Measurements from ENCODE around the gene BSND.

The BSND gene

DNA sequence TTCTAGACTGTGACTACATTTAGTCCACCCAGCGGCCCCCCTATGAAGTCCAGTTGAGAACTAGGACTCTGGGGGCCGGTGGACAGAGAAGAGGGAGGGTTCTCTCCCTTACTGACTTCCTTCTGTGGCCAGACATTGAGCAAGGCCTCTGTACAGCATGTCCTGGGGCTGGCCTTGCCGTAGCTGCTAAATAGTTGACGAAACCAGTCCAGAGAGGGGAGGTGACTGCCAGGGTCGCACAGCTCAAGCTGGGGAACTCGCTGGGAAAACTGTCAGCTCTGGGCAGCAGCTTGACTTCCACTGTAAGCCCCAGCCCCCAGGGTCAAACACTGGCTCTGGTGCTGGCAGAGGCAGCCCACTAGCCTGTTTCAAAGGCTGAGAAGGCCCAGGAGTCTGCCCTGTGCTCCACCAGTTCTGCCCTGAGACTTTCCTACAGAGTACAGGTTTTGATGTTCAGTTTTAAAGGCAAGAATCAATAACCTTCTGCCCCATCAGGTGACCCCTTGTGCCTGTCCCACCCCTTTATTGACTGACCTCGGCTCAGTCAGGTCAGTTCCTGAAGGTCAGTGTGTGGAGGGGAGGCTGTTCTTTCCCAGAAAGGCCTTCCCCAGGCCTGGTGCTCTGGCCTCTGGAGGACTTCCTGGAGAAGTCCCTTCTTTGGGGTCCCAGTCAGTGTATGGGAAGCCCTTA, 54.7 kb downstream of the BSND start:
- no peak overlapping the region for H3K4me3 ChIP-seq (ENCODE audit: low read depth, low read length)
- ChIA-PET CTCF (no interaction called here), POLR2A (no interaction called here)
- TF ChIP-seq ZNF768 (tag by site-specific recombination; IDR thresholded peaks at IDR 0.05): no peak
- no peaks in the 10 kb centered on the region for H3K36me3 ChIP-seq (ENCODE audit: control insufficient read depth in 2 of 2, insufficient read depth in 1 of 2, low read length in 2 of 2)
- no peaks in the 10 kb centered on the region for H3K4me1 ChIP-seq (ENCODE audit: control insufficient read depth, insufficient read depth, low read length)
- no peak overlapping the region for H3K27ac ChIP-seq (ENCODE audit: extremely low read depth, low read depth, low read length)
- H3K9me3 ChIP-seq (ENCODE audit: control insufficient read depth, insufficient read depth, low read depth, low read length): no peaks in the 10 kb centered on the region

- TF ChIP-seq ZNF664 (tag by site-specific recombination; IDR thresholded peaks at IDR 0.05) (no peak), ZNF48 (tag by site-specific recombination; IDR thresholded peaks at IDR 0.05) (no peak), ZNF76 (tag by site-specific recombination; IDR thresholded peaks at IDR 0.05; ENCODE audit: borderline replicate concordance, low read depth) (no peak), GLI2 (tag by site-specific recombination; IDR thresholded peaks at IDR 0.05; ENCODE audit: borderline replicate concordance, low read depth) (no peak), ZNF19 (tag by site-specific recombination; IDR thresholded peaks at IDR 0.05; ENCODE audit: low read depth) (no peak)
- TF ChIP-seq, protein P1, sequence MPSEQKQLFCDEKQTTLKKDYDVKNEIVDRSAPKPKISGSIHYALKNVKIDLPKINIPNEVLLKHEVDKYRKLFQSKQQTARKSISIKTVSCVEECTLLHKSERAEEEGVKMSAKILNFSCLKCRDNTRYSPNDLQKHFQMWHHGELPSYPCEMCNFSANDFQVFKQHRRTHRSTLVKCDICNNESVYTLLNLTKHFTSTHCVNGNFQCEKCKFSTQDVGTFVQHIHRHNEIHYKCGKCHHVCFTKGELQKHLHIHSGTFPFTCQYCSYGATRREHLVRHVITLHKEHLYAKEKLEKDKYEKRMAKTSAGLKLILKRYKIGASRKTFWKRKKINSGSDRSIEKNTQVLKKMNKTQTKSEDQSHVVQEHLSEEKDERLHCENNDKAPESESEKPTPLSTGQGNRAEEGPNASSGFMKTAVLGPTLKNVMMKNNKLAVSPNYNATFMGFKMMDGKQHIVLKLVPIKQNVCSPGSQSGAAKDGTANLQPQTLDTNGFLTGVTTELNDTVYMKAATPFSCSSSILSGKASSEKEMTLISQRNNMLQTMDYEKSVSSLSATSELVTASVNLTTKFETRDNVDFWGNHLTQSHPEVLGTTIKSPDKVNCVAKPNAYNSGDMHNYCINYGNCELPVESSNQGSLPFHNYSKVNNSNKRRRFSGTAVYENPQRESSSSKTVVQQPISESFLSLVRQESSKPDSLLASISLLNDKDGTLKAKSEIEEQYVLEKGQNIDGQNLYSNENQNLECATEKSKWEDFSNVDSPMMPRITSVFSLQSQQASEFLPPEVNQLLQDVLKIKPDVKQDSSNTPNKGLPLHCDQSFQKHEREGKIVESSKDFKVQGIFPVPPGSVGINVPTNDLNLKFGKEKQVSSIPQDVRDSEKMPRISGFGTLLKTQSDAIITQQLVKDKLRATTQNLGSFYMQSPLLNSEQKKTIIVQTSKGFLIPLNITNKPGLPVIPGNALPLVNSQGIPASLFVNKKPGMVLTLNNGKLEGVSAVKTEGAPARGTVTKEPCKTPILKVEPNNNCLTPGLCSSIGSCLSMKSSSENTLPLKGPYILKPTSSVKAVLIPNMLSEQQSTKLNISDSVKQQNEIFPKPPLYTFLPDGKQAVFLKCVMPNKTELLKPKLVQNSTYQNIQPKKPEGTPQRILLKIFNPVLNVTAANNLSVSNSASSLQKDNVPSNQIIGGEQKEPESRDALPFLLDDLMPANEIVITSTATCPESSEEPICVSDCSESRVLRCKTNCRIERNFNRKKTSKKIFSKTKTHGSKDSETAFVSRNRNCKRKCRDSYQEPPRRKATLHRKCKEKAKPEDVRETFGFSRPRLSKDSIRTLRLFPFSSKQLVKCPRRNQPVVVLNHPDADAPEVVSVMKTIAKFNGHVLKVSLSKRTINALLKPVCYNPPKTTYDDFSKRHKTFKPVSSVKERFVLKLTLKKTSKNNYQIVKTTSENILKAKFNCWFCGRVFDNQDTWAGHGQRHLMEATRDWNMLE (tag by site-specific recombination; conservative IDR thresholded peaks at IDR 0.05; ENCODE audit: low read depth): no peak
- TF ChIP-seq, protein P2, sequence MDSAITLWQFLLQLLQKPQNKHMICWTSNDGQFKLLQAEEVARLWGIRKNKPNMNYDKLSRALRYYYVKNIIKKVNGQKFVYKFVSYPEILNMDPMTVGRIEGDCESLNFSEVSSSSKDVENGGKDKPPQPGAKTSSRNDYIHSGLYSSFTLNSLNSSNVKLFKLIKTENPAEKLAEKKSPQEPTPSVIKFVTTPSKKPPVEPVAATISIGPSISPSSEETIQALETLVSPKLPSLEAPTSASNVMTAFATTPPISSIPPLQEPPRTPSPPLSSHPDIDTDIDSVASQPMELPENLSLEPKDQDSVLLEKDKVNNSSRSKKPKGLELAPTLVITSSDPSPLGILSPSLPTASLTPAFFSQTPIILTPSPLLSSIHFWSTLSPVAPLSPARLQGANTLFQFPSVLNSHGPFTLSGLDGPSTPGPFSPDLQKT (IDR thresholded peaks at IDR 0.05; ENCODE audit: borderline replicate concordance, low read depth, low read length): no peak
- TF ChIP-seq, protein P3, sequence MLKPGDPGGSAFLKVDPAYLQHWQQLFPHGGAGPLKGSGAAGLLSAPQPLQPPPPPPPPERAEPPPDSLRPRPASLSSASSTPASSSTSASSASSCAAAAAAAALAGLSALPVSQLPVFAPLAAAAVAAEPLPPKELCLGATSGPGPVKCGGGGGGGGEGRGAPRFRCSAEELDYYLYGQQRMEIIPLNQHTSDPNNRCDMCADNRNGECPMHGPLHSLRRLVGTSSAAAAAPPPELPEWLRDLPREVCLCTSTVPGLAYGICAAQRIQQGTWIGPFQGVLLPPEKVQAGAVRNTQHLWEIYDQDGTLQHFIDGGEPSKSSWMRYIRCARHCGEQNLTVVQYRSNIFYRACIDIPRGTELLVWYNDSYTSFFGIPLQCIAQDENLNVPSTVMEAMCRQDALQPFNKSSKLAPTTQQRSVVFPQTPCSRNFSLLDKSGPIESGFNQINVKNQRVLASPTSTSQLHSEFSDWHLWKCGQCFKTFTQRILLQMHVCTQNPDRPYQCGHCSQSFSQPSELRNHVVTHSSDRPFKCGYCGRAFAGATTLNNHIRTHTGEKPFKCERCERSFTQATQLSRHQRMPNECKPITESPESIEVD (tag by site-specific recombination; IDR thresholded peaks at IDR 0.05): no peak
- Histone ChIP-seq H3K4me3 (ENCODE audit: low read depth, low read length) (no peak overlapping the region), H3K4me1 (ENCODE audit: control insufficient read depth, insufficient read depth, low read length) (no peaks in the 10 kb centered on the region), H3K36me3 (ENCODE audit: control insufficient read depth in 2 of 2, insufficient read depth in 1 of 2, low read length in 2 of 2) (no peaks in the 10 kb centered on the region), H3K27ac (ENCODE audit: extremely low read depth, low read depth, low read length) (no peak overlapping the region), H3K9me3 (ENCODE audit: control insufficient read depth, insufficient read depth, low read depth, low read length) (no peaks in the 10 kb centered on the region)
- CTCF ChIA-PET: no interaction called here
- POLR2A ChIA-PET: interaction anchor here (1.2 kb wide), 1 partner anchor 9 kb away, joined by 3 read pairs; no protein-coding TSS in a partner anchor
These were observed 55.7 kb downstream of the BSND start for GRCh38 chr1:55054396-55054795.

- H3K9me3 ChIP-seq (ENCODE audit: control insufficient read depth, insufficient read depth, low read depth, low read length): no peaks in the 10 kb centered on the region
- POLR2A ChIA-PET: interaction anchor here (1.2 kb wide), 1 partner anchor 8 kb away, joined by 3 read pairs; no protein-coding TSS in a partner anchor
- CTCF ChIA-PET: no interaction called here
- TF ChIP-seq, protein P4, sequence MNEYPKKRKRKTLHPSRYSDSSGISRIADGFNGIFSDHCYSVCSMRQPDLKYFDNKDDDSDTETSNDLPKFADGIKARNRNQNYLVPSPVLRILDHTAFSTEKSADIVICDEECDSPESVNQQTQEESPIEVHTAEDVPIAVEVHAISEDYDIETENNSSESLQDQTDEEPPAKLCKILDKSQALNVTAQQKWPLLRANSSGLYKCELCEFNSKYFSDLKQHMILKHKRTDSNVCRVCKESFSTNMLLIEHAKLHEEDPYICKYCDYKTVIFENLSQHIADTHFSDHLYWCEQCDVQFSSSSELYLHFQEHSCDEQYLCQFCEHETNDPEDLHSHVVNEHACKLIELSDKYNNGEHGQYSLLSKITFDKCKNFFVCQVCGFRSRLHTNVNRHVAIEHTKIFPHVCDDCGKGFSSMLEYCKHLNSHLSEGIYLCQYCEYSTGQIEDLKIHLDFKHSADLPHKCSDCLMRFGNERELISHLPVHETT (tag by site-specific recombination; IDR thresholded peaks at IDR 0.05): no peak
- TF ChIP-seq SP7 (tag by site-specific recombination; IDR thresholded peaks at IDR 0.05) (no peak), SP3 (tag by site-specific recombination; IDR thresholded peaks at IDR 0.05) (no peak), ZNF10 (tag by site-specific recombination; IDR thresholded peaks at IDR 0.05) (peak; percentile 71), ZNF544 (tag by site-specific recombination; IDR thresholded peaks at IDR 0.05) (no peak), GLIS2 (tag by site-specific recombination; IDR thresholded peaks at IDR 0.05) (no peak), KLF9 (tag by site-specific recombination; IDR thresholded peaks at IDR 0.05; ENCODE audit: low read depth) (no peak)
- TF ChIP-seq, protein P5, sequence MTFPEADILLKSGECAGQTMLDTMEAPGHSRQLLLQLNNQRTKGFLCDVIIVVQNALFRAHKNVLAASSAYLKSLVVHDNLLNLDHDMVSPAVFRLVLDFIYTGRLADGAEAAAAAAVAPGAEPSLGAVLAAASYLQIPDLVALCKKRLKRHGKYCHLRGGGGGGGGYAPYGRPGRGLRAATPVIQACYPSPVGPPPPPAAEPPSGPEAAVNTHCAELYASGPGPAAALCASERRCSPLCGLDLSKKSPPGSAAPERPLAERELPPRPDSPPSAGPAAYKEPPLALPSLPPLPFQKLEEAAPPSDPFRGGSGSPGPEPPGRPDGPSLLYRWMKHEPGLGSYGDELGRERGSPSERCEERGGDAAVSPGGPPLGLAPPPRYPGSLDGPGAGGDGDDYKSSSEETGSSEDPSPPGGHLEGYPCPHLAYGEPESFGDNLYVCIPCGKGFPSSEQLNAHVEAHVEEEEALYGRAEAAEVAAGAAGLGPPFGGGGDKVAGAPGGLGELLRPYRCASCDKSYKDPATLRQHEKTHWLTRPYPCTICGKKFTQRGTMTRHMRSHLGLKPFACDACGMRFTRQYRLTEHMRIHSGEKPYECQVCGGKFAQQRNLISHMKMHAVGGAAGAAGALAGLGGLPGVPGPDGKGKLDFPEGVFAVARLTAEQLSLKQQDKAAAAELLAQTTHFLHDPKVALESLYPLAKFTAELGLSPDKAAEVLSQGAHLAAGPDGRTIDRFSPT (tag by site-specific recombination; IDR thresholded peaks at IDR 0.05): no peak
- H3K4me1 ChIP-seq (ENCODE audit: control insufficient read depth, insufficient read depth, low read length): no peaks in the 10 kb centered on the region
- H3K27ac ChIP-seq (ENCODE audit: extremely low read depth, low read depth, low read length): no peak overlapping the region
- no peak overlapping the region for H3K4me3 ChIP-seq (ENCODE audit: low read depth, low read length)
- H3K36me3 ChIP-seq (ENCODE audit: control insufficient read depth in 2 of 2, insufficient read depth in 1 of 2, low read length in 2 of 2): no peaks in the 10 kb centered on the region
These were observed 56.5 kb downstream of the BSND start for GRCh38 chr1:55055084-55055882.

Measured in HEK293 (cell line).